K562 (cell line): ENCODE results near the gene C17orf50. TPM values are rescaled to one million over a fixed set of nuclear protein-coding genes. Genes with fewer than 3 reads are reported as not detected.

Experiments
- ARID2 ChIP-seq: fragments of 450-650 bp; IDR thresholded peaks from 2 replicates; pipeline ENCODE4 v1.6.1; 2017; ENCODE audit warnings: antibody characterized with exemption, mild to moderate bottlenecking
- BRD9 ChIP-seq: fragments of 450-650 bp; IDR thresholded peaks from 2 replicates; pipeline ENCODE4 v1.6.1; 2018; ENCODE audit warnings: low read depth; ENCODE audit not compliant: partially characterized antibody
- BRF2 ChIP-seq: IDR thresholded peaks from 3 replicates; pipeline ENCODE4 v1.6.1; 2011; ENCODE audit warnings: borderline replicate concordance, mild to moderate bottlenecking; ENCODE audit not compliant: insufficient read length, insufficient read depth
- CBFA2T2 ChIP-seq: fragments of 450-650 bp; conservative IDR thresholded peaks from 2 replicates; pipeline ENCODE4 v1.6.1; 2017; ENCODE audit warnings: mild to moderate bottlenecking
- CBX3 ChIP-seq, 2 experiments: IDR thresholded peaks; 1 replicate in 1 of 2; 2 replicates in 1 of 2; pipeline ENCODE4 v1.6.1; 2012; ENCODE audit warnings: inconsistent platforms in 2 of 2, low read length in 2 of 2, borderline replicate concordance in 1 of 2, control low read depth in 1 of 2
- CCNT2 ChIP-seq: IDR thresholded peaks from 2 replicates; pipeline ENCODE4 v1.6.1; 2011; ENCODE audit warnings: borderline replicate concordance, low read depth, mild to moderate bottlenecking, moderate library complexity, mixed read lengths, low read length; ENCODE audit not compliant: insufficient read length; ENCODE audit errors: extremely low read depth
- CTCF ChIP-seq, 3 experiments: IDR thresholded peaks in 2 of 3; conservative IDR thresholded peaks in 1 of 3; 2 replicates each; pipeline ENCODE4 v1.5.1; 2011 to 2012; ENCODE audit warnings: low read length in 3 of 3, mild to moderate bottlenecking in 3 of 3, control low read depth in 2 of 3, improper control_type of control experiment in 1 of 3, inconsistent platforms in 1 of 3, low read depth in 1 of 3, mixed read lengths in 1 of 3, moderate library complexity in 1 of 3; ENCODE audit not compliant: insufficient read depth in 2 of 3
- DEAF1 ChIP-seq: fragments of 450-650 bp; formaldehyde crosslinking; IDR thresholded peaks from 2 replicates; pipeline ENCODE4 v1.4.0; 2020; ENCODE audit warnings: mild to moderate bottlenecking, moderate library complexity
- RFX7 ChIP-seq: fragments of 250-450 bp; sonication (Bioruptor Pico); IDR thresholded peaks from 2 replicates; pipeline ENCODE4 v1.5.1; 2021; ENCODE audit warnings: mild to moderate bottlenecking
- SAP30 ChIP-seq: fragments of 200-600 bp; sonication (generic); IDR thresholded peaks from 2 replicates; pipeline ENCODE4 v1.6.1; 2012; ENCODE audit warnings: borderline replicate concordance, low read depth, mild to moderate bottlenecking, moderate library complexity, low read length, control low read depth, inconsistent platforms; ENCODE audit not compliant: insufficient read depth, poor library complexity, severe bottlenecking
- TBP ChIP-seq: optimal IDR thresholded peaks from 2 replicates; pipeline ENCODE3; 2011; ENCODE audit warnings: low read depth, low read length, improper control_type of control experiment
- TEAD1 ChIP-seq, 2 experiments: fragments of 450-650 bp in 1 of 2; sonication (generic) in 1 of 2; formaldehyde crosslinking; IDR thresholded peaks; 2 replicates each; pipeline versions ENCODE4 v1.4.0 to v1.8.0; 2020 to 2022; ENCODE audit warnings: mild to moderate bottlenecking in 2 of 2, missing genetic modification reagents in 1 of 2
- ZNF239 ChIP-seq: fragments of 250-450 bp; sonication (Bioruptor Pico); IDR thresholded peaks from 2 replicates; pipeline ENCODE4 v1.4.0; 2020; ENCODE audit warnings: mild to moderate bottlenecking
- ZNF280A ChIP-seq: fragments of 450-650 bp; IDR thresholded peaks from 2 replicates; pipeline ENCODE4 v1.6.1; 2018; ENCODE audit warnings: mild to moderate bottlenecking, low read depth; ENCODE audit not compliant: partially characterized antibody
- ZNF639 ChIP-seq, 2 experiments: fragments of 200-800 bp in 1 of 2; sonication (Bioruptor generic) in 1 of 2; sonication (generic) in 1 of 2; formaldehyde crosslinking in 1 of 2; IDR thresholded peaks in 1 of 2; conservative IDR thresholded peaks in 1 of 2; 2 replicates each; pipeline versions ENCODE4 v1.5.0 to v1.6.1; 2016 to 2020; ENCODE audit warnings: missing compliant biosample characterization in 1 of 2, missing genetic modification characterization in 1 of 2, missing genetic modification reagents in 1 of 2
- polyA plus RNA-seq, 8 experiments: library from polyadenylated mRNA; depleted of rRNA in 4 of 8; stranded (reverse) in 5 of 8; unstranded in 3 of 8; fragments of >200 nt; fragmentation: Nextera tagmentation in 2 of 8; fragmentation: Illumina TruSeq in 1 of 8; extraction: Ambion mirVana in 2 of 8; extraction: Trizol in 1 of 8; gene quantifications; 2 replicates each; pipeline versions ENCODE4 v1.2.1 to v1.2.3, GENCODE V29; 2011 to 2014; ENCODE audit warnings: inconsistent platforms in 1 of 8, missing spikeins in 1 of 8
- total RNA-seq, 7 experiments: library from RNA; depleted of rRNA in 6 of 7; stranded (reverse); fragments of >200 nt in 6 of 7; fragmentation: Illumina TruSeq in 2 of 7; extraction: Trizol in 2 of 7; gene quantifications; 2 replicates each; pipeline versions ENCODE4 v1.2.1 to v1.2.3, GENCODE V29; 2011 to 2021; ENCODE audit warnings: low replicate concordance in 1 of 7

C17orf50 gene
- total and polyA plus RNA-seq, 9 of the 15 experiments (the other 6 are each of a cell fraction or from before 2014, with no cell fraction given), result not detected

GRCh38 chr17:35804658-35805192, 44.0 kb downstream of the C17orf50 start (continued):
- TF ChIP-seq ZNF639 (CRISPR knock-in tag; conservative IDR thresholded peaks at IDR 0.05 in 1 of 2, IDR thresholded peaks at IDR 0.05 in 1 of 2) (no peak), TEAD1 (CRISPR knock-in tag; IDR thresholded peaks at IDR 0.05) (no peak), CTCF (IDR thresholded peaks at IDR 0.05 in 2 of 3, conservative IDR thresholded peaks at IDR 0.05 in 1 of 3; ENCODE audit: insufficient read depth in 2 of 3, low read depth in 1 of 3, low read length in 3 of 3) (peak; percentile 93 to 99 (median 98)), BRD9 (peak; percentile 35), CBX3 (IDR thresholded peaks at IDR 0.05; ENCODE audit: borderline replicate concordance in 1 of 2, low read length in 2 of 2) (peak in 1 of 2 experiments; percentile 57; a peak in 1 of 3 replicates), ARID2 (peak; percentile 46; the same call in 1 of the 2 replicates), ZNF280A (no peak), CBFA2T2 (no peak), ZNF239 (CRISPR knock-in tag) (0 out of 2 replicates have a peak, but pooled peaks have one; percentile 41), BRF2 (no peak), CCNT2 (no peak), TBP (peak; percentile 31), DEAF1 (CRISPR knock-in tag) (peak; percentile 75), RFX7 (CRISPR knock-in tag) (no peak), SAP30 (no peak)
